Measurements from ENCODE around the gene PARD3. TPM values are rescaled to one million over a fixed set of nuclear protein-coding genes. Genes with fewer than 3 reads are reported as not detected.

The PARD3 gene
- total RNA-seq, 1 experiment from 2014 or later = 154 TPM

DNA sequence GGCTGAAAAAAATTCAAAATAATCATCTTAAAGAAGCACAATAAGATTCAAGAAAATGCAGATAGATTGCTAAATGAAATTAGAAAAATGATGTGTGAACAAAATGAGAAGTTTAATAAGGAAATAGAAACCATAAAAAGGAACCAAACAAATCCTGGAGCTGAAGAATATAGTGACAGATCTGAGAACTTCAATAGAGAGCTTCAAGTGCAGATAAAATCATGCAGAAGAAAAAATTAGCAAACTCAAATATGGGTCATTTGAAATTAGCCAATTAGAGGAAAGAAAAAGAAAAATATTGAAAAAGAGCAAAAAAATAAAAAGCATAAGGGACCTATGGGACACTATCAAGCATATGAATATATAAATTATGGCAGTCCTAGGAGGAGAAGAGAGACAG, 720.1 kb downstream of the PARD3 start:
- ChIA-PET CTCF (interaction anchor here (0.6 kb wide), 1 partner anchor 578 kb away, joined by 5 read pairs; no protein-coding TSS in a partner anchor), POLR2A (ENCODE audit: unreplicated experiment) (interaction anchor here (0.6 kb wide), 1 partner anchor 429 kb away, joined by 3 read pairs; no protein-coding TSS in a partner anchor)
- no peak for ATAC-seq

DNA sequence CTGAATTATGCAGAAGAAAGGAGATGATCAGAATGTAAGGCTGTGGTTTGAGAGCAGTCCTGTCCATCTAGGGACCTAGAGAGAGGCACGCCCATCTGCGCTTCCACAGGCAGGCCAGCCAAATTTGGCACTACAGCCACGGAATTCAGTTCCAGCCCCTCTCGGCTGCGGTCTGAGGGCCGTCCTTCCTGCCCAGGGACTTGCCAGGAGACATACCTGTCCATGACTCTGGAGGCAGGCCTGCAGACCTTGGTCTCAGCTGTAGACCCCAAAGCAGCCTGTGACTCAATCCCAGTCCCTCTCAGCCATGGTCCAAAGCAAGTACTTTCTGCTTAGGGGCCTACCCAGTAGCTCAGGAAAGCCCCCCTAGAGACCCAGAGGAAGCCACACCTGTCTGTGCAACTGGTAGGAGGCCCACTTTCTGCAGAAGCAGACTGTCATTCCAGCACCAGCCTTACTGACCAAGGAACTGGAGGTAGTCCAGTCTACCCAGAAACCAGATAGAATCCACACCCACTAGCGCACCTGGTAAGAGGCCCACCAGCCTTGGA, 720.9 kb downstream of the PARD3 start:
- H3F3A ChIP-seq (ENCODE audit: low read length, unreplicated experiment) = no peaks in the 10 kb centered on the region
- no peaks in the 10 kb centered on the region for H3K27me3 ChIP-seq (ENCODE audit: low read length)
- no peaks in the 10 kb centered on the region for H4K20me1 ChIP-seq (ENCODE audit: low read length)
- no peak for DNase-seq
- H3K36me3 ChIP-seq (ENCODE audit: low read depth, low read length) = no peaks in the 10 kb centered on the region; the same call in 1 of the 2 replicates
- no peak overlapping the region for H3K4me3 ChIP-seq (ENCODE audit: low read length)
- no peaks in the 10 kb centered on the region for H3K9me2 ChIP-seq (replicated peaks; ENCODE audit: low read length)
- no peak overlapping the region for H3K4me2 ChIP-seq (ENCODE audit: low read length)
- no peak for ATAC-seq
- H3K4me1 ChIP-seq (ENCODE audit: insufficient read depth, low read length) = no peaks in the 10 kb centered on the region
- peaks cover 18% of the 10 kb centered on the region for H3K9me3 ChIP-seq (ENCODE audit: low read length)
- no peaks in the 10 kb centered on the region for H3K79me2 ChIP-seq (ENCODE audit: low read length)
- no peak overlapping the region for H3K9ac ChIP-seq (ENCODE audit: low read length)
- POLR2A ChIA-PET (ENCODE audit: unreplicated experiment) = no interaction called here
- no peak overlapping the region for H2AFZ ChIP-seq (ENCODE audit: low read length)
- intact Hi-C loops (cut with micrococcal nuclease) = no loop called here
- TF ChIP-seq EZH2phosphoT487 (IDR thresholded peaks at IDR 0.05; ENCODE audit: borderline replicate concordance, low read length) (no peak), EZH2 (IDR thresholded peaks at IDR 0.05; ENCODE audit: low read length, unreplicated experiment) (no peak)
- TF ChIP-seq, protein P1, sequence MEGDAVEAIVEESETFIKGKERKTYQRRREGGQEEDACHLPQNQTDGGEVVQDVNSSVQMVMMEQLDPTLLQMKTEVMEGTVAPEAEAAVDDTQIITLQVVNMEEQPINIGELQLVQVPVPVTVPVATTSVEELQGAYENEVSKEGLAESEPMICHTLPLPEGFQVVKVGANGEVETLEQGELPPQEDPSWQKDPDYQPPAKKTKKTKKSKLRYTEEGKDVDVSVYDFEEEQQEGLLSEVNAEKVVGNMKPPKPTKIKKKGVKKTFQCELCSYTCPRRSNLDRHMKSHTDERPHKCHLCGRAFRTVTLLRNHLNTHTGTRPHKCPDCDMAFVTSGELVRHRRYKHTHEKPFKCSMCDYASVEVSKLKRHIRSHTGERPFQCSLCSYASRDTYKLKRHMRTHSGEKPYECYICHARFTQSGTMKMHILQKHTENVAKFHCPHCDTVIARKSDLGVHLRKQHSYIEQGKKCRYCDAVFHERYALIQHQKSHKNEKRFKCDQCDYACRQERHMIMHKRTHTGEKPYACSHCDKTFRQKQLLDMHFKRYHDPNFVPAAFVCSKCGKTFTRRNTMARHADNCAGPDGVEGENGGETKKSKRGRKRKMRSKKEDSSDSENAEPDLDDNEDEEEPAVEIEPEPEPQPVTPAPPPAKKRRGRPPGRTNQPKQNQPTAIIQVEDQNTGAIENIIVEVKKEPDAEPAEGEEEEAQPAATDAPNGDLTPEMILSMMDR (conservative IDR thresholded peaks at IDR 0.05; ENCODE audit: low read depth, low read length) = no peak
- CTCF ChIA-PET = interaction anchor here (0.6 kb wide), 1 partner anchor 578 kb away, joined by 5 read pairs; no protein-coding TSS in a partner anchor
- no peak overlapping the region for H3K27ac ChIP-seq (ENCODE audit: low read length)
- BruUV-seq (replicated peaks) = no TSS peak

More for the DNA sequence above, 720.1 kb downstream of the PARD3 start:
- BruUV-seq (replicated peaks) = no TSS peak
- no peaks in the 10 kb centered on the region for H3K9me2 ChIP-seq (replicated peaks; ENCODE audit: low read length)
- DNase-seq = no peak
- no peaks in the 10 kb centered on the region for H3K79me2 ChIP-seq (ENCODE audit: low read length)
- peaks cover 18% of the 10 kb centered on the region for H3K9me3 ChIP-seq (ENCODE audit: low read length)
- H2AFZ ChIP-seq (ENCODE audit: low read length) = no peak overlapping the region
- no peaks in the 10 kb centered on the region for H3F3A ChIP-seq (ENCODE audit: low read length, unreplicated experiment)
- H3K36me3 ChIP-seq (ENCODE audit: low read depth, low read length) = no peaks in the 10 kb centered on the region; the same call in 1 of the 2 replicates
- no peak overlapping the region for H3K4me3 ChIP-seq (ENCODE audit: low read length)
- H3K27me3 ChIP-seq (ENCODE audit: low read length) = no peaks in the 10 kb centered on the region
- no peaks in the 10 kb centered on the region for H3K4me1 ChIP-seq (ENCODE audit: insufficient read depth, low read length)
- H3K27ac ChIP-seq (ENCODE audit: low read length) = no peak overlapping the region
- no peak overlapping the region for H3K9ac ChIP-seq (ENCODE audit: low read length)
- no peaks in the 10 kb centered on the region for H4K20me1 ChIP-seq (ENCODE audit: low read length)
- TF ChIP-seq EZH2phosphoT487 (IDR thresholded peaks at IDR 0.05; ENCODE audit: borderline replicate concordance, low read length) = no peak
- TF ChIP-seq, protein P1 (conservative IDR thresholded peaks at IDR 0.05; ENCODE audit: low read depth, low read length) = no peak
- no peak for TF ChIP-seq EZH2 (IDR thresholded peaks at IDR 0.05; ENCODE audit: low read length, unreplicated experiment)
- H3K4me2 ChIP-seq (ENCODE audit: low read length) = no peak overlapping the region
- intact Hi-C loops (cut with micrococcal nuclease) = no loop called here

DNA sequence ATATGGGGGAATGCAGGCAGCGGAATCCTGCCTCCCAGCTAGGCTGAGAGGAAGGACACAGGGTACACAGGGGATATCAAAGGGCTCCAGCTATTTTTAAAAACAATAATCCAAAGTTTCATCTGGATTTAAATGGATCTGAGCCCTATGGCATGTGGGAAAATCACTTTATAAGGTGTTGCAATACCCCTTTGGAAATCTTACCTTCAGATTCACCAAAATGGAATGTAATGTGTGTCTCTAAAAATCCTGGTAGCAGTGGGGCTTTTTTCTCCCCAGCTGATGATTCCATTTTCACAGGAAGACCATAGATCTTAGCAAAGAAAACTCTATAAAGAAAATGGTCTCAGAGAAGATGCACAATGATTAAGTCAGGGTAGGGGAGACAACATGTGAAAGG, 722.2 kb downstream of the PARD3 start:
- peaks cover 18% of the 10 kb centered on the region for H3K9me3 ChIP-seq (ENCODE audit: low read length)
- no peak overlapping the region for H3K27ac ChIP-seq (ENCODE audit: low read length)
- H3F3A ChIP-seq (ENCODE audit: low read length, unreplicated experiment) = no peaks in the 10 kb centered on the region
- H3K79me2 ChIP-seq (ENCODE audit: low read length) = no peaks in the 10 kb centered on the region
- TF ChIP-seq EZH2 (IDR thresholded peaks at IDR 0.05; ENCODE audit: low read length, unreplicated experiment) (no peak), EZH2phosphoT487 (IDR thresholded peaks at IDR 0.05; ENCODE audit: borderline replicate concordance, low read length) (no peak)
- TF ChIP-seq, protein P1 (conservative IDR thresholded peaks at IDR 0.05; ENCODE audit: low read depth, low read length) = no peak
- no peak overlapping the region for H2AFZ ChIP-seq (ENCODE audit: low read length)
- H3K4me3 ChIP-seq (ENCODE audit: low read length) = no peak overlapping the region
- H3K36me3 ChIP-seq (ENCODE audit: low read depth, low read length) = no peaks in the 10 kb centered on the region; the same call in 1 of the 2 replicates
- no peaks in the 10 kb centered on the region for H3K4me1 ChIP-seq (ENCODE audit: insufficient read depth, low read length)
- DNase-seq (peak; percentile 41), ATAC-seq (no peak)
- no TSS peak for BruUV-seq (replicated peaks)
- H3K9ac ChIP-seq (ENCODE audit: low read length) = no peak overlapping the region
- no peaks in the 10 kb centered on the region for H3K9me2 ChIP-seq (replicated peaks; ENCODE audit: low read length)
- ChIA-PET POLR2A (ENCODE audit: unreplicated experiment) (no interaction called here), CTCF (interaction anchor here (0.6 kb wide), 1 partner anchor 623 kb away, joined by 5 read pairs; no protein-coding TSS in a partner anchor)
- intact Hi-C loops (cut with micrococcal nuclease) = no loop called here
- no peaks in the 10 kb centered on the region for H4K20me1 ChIP-seq (ENCODE audit: low read length)
- H3K27me3 ChIP-seq (ENCODE audit: low read length) = no peaks in the 10 kb centered on the region
- H3K4me2 ChIP-seq (ENCODE audit: low read length) = no peak overlapping the region
